ENCODE results near the gene CCDC74B.
"Not testable (repeated sequence)": the region's sequence is repeated elsewhere in the genome, so short reads cannot be mapped to it uniquely, and the experiment has no call there.

The CCDC74B gene

GRCh38 chr2:130165293-130166016 is 20.5 kb upstream of the CCDC74B start:
- H3K27me3 ChIP-seq (ENCODE audit: control insufficient read depth, insufficient read depth, low read length), result no peaks in the 10 kb centered on the region
- H3K9me3 ChIP-seq (ENCODE audit: control insufficient read depth, insufficient read depth, low read length), result no peaks in the 10 kb centered on the region
- no peak overlapping the region for H3K4me3 ChIP-seq (ENCODE audit: low read depth, low read length)
- peaks cover 69% of the 10 kb centered on the region for H3K36me3 ChIP-seq (ENCODE audit: control insufficient read depth, insufficient read depth, low read length)
- no peaks in the 10 kb centered on the region for H3K4me1 ChIP-seq (ENCODE audit: control insufficient read depth, insufficient read depth, low read length)
- H3K9ac ChIP-seq (ENCODE audit: low read depth, low read length), result no peak overlapping the region
- H3K27ac ChIP-seq (ENCODE audit: low read depth, low read length), result no peak overlapping the region

- H3K27me3 ChIP-seq (ENCODE audit: control insufficient read depth, insufficient read depth, low read length), result no peaks in the 10 kb centered on the region
- no peak overlapping the region for H3K4me3 ChIP-seq (ENCODE audit: low read depth, low read length)
- H3K9me3 ChIP-seq (ENCODE audit: control insufficient read depth, insufficient read depth, low read length), result no peaks in the 10 kb centered on the region
- H3K4me1 ChIP-seq (ENCODE audit: control insufficient read depth, insufficient read depth, low read length), result no peaks in the 10 kb centered on the region
- no peak overlapping the region for H3K27ac ChIP-seq (ENCODE audit: low read depth, low read length)
- no peak overlapping the region for H3K9ac ChIP-seq (ENCODE audit: low read depth, low read length)
- H3K36me3 ChIP-seq (ENCODE audit: control insufficient read depth, insufficient read depth, low read length), result peaks cover 66% of the 10 kb centered on the region
These were observed 18.1 kb upstream of the CCDC74B start for GRCh38 chr2:130162968-130163367.

GRCh38 chr2:130162486-130162885 is 17.6 kb upstream of the CCDC74B start:
- H3K36me3 ChIP-seq (ENCODE audit: control insufficient read depth, insufficient read depth, low read length), result peaks cover 61% of the 10 kb centered on the region
- not testable (repeated sequence) for H3K4me3 ChIP-seq (ENCODE audit: low read depth, low read length); H3K9ac ChIP-seq (ENCODE audit: low read depth, low read length); H3K27ac ChIP-seq (ENCODE audit: low read depth, low read length); H3K27me3 ChIP-seq (ENCODE audit: control insufficient read depth, insufficient read depth, low read length); H3K9me3 ChIP-seq (ENCODE audit: control insufficient read depth, insufficient read depth, low read length); H3K4me1 ChIP-seq (ENCODE audit: control insufficient read depth, insufficient read depth, low read length)

GRCh38 chr2:130160838-130161705 is 16.2 kb upstream of the CCDC74B start:
- peaks cover 49% of the 10 kb centered on the region for H3K36me3 ChIP-seq (ENCODE audit: control insufficient read depth, insufficient read depth, low read length)
- not testable (repeated sequence) for H3K4me1 ChIP-seq (ENCODE audit: control insufficient read depth, insufficient read depth, low read length); H3K9ac ChIP-seq (ENCODE audit: low read depth, low read length); H3K27ac ChIP-seq (ENCODE audit: low read depth, low read length); H3K27me3 ChIP-seq (ENCODE audit: control insufficient read depth, insufficient read depth, low read length); H3K4me3 ChIP-seq (ENCODE audit: low read depth, low read length); H3K9me3 ChIP-seq (ENCODE audit: control insufficient read depth, insufficient read depth, low read length)

- no peak overlapping the region for H3K9ac ChIP-seq (ENCODE audit: low read depth, low read length)
- H3K4me3 ChIP-seq (ENCODE audit: low read depth, low read length), result no peak overlapping the region
- peaks cover 43% of the 10 kb centered on the region for H3K36me3 ChIP-seq (ENCODE audit: control insufficient read depth, insufficient read depth, low read length)
- H3K27ac ChIP-seq (ENCODE audit: low read depth, low read length), result no peak overlapping the region
- no peaks in the 10 kb centered on the region for H3K4me1 ChIP-seq (ENCODE audit: control insufficient read depth, insufficient read depth, low read length)
- H3K9me3 ChIP-seq (ENCODE audit: control insufficient read depth, insufficient read depth, low read length), result no peaks in the 10 kb centered on the region
- H3K27me3 ChIP-seq (ENCODE audit: control insufficient read depth, insufficient read depth, low read length), result no peaks in the 10 kb centered on the region
These were observed 15.2 kb upstream of the CCDC74B start for GRCh38 chr2:130160131-130160530.

GRCh38 chr2:130159376-130159775 is 14.5 kb upstream of the CCDC74B start:
- not testable (repeated sequence) for H3K27ac ChIP-seq (ENCODE audit: low read depth, low read length); H3K9ac ChIP-seq (ENCODE audit: low read depth, low read length); H3K4me3 ChIP-seq (ENCODE audit: low read depth, low read length); H3K27me3 ChIP-seq (ENCODE audit: control insufficient read depth, insufficient read depth, low read length); H3K4me1 ChIP-seq (ENCODE audit: control insufficient read depth, insufficient read depth, low read length); H3K9me3 ChIP-seq (ENCODE audit: control insufficient read depth, insufficient read depth, low read length)
- peaks cover 40% of the 10 kb centered on the region for H3K36me3 ChIP-seq (ENCODE audit: control insufficient read depth, insufficient read depth, low read length)

- H3K9me3 ChIP-seq (ENCODE audit: control insufficient read depth, insufficient read depth, low read length), result no peaks in the 10 kb centered on the region
- no peak overlapping the region for H3K9ac ChIP-seq (ENCODE audit: low read depth, low read length)
- no peaks in the 10 kb centered on the region for H3K27me3 ChIP-seq (ENCODE audit: control insufficient read depth, insufficient read depth, low read length)
- no peak overlapping the region for H3K4me3 ChIP-seq (ENCODE audit: low read depth, low read length)
- H3K36me3 ChIP-seq (ENCODE audit: control insufficient read depth, insufficient read depth, low read length), result peaks cover 38% of the 10 kb centered on the region
- no peaks in the 10 kb centered on the region for H3K4me1 ChIP-seq (ENCODE audit: control insufficient read depth, insufficient read depth, low read length)
- H3K27ac ChIP-seq (ENCODE audit: low read depth, low read length), result no peak overlapping the region
These were observed 13.7 kb upstream of the CCDC74B start for GRCh38 chr2:130158631-130159030.

DNA sequence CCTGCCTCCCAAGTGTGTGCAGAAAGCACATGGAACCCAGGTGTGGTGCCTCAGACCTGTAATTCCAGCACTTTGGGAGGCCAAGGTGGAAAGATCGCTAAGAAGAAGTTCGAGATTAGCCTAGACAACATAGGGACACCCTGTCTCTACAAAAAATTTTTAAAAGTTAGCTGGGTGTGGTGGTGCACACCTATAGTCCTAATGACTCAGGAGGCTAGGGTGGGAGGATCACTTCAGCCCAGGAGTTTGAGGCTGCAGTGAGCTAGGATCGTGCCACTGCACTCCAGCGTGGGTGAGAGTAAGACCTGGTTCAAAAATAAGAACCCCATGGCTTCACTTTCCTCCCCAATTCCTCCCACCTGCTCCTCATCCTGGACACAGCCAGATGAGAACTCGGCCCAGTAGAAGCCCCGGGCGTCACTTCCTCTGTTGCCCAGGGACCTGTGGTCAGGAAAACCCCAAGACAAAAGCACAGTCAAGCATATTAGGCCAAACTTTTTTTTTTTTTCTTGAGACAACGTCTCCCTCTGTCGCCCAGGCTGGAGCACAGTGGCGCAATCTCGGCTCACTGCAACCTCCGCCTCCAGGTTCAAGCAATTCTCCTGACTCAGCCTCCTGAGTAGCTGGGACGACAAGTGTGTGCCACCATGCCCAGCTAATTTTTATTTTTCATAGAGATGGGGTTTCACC is 13.1 kb upstream of the CCDC74B start:
- H3K27ac ChIP-seq (ENCODE audit: low read depth, low read length); H3K9me3 ChIP-seq (ENCODE audit: control insufficient read depth, insufficient read depth, low read length); H3K9ac ChIP-seq (ENCODE audit: low read depth, low read length); H3K4me3 ChIP-seq (ENCODE audit: low read depth, low read length); H3K27me3 ChIP-seq (ENCODE audit: control insufficient read depth, insufficient read depth, low read length); H3K4me1 ChIP-seq (ENCODE audit: control insufficient read depth, insufficient read depth, low read length): not testable (repeated sequence)
- H3K36me3 ChIP-seq (ENCODE audit: control insufficient read depth, insufficient read depth, low read length), result peaks cover 38% of the 10 kb centered on the region

DNA sequence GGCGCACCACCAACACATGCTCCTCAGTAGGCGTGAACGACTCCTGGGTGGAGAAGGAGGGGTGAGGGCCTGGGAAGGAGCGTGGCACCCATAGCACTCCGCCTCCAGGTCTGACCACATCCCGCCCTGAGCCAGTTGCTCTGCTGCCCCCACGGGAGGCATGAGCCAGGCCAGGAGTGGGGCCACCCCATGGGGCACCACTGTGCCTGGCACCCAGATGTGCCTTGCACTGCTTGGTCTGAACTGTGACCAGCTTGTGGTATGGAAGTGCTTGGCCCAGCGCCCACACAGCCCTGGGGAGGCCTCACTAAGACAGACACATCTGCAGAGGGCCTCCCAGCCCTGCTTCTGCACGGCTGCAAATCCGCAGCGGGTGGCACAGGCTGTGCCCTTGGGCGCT is 12.4 kb upstream of the CCDC74B start:
- not testable (repeated sequence) for H3K27ac ChIP-seq (ENCODE audit: low read depth, low read length); H3K9ac ChIP-seq (ENCODE audit: low read depth, low read length); H3K4me3 ChIP-seq (ENCODE audit: low read depth, low read length); H3K27me3 ChIP-seq (ENCODE audit: control insufficient read depth, insufficient read depth, low read length); H3K4me1 ChIP-seq (ENCODE audit: control insufficient read depth, insufficient read depth, low read length); H3K9me3 ChIP-seq (ENCODE audit: control insufficient read depth, insufficient read depth, low read length)
- peaks cover 38% of the 10 kb centered on the region for H3K36me3 ChIP-seq (ENCODE audit: control insufficient read depth, insufficient read depth, low read length)

DNA sequence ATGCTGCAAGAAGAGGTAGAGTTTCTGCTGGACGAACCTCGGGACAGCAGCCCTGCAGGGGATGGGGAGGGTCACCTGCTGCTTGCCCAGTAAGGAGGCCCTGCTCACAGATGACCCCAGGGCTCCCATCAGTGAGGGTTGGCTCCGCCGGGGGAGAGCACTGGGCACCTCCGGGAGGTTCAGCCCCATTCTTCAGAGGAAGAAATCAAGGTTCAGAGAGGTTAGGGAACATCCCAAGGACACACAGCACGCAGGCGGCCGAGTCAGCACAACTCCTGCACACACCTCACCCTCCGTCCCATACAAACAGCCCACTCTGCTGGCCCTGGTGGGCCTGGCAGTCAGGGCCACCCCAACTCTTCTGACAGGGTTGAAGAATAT is 11.7 kb upstream of the CCDC74B start:
- Histone ChIP-seq H3K36me3 (ENCODE audit: control insufficient read depth, insufficient read depth, low read length) (peaks cover 44% of the 10 kb centered on the region), H3K27me3 (ENCODE audit: control insufficient read depth, insufficient read depth, low read length) (no peaks in the 10 kb centered on the region), H3K9me3 (ENCODE audit: control insufficient read depth, insufficient read depth, low read length) (no peaks in the 10 kb centered on the region), H3K27ac (ENCODE audit: low read depth, low read length) (no peak overlapping the region), H3K9ac (ENCODE audit: low read depth, low read length) (no peak overlapping the region), H3K4me1 (ENCODE audit: control insufficient read depth, insufficient read depth, low read length) (no peaks in the 10 kb centered on the region), H3K4me3 (ENCODE audit: low read depth, low read length) (no peak overlapping the region)

Measured in HUES48 (cell line).